ENCODE measurements around the gene HOXB4.

HOXB4 gene

GRCh38 chr17:48569240-48569582 lies 8.9 kb downstream of the HOXB4 start:
- no peak for FAIRE-seq

- FAIRE-seq = no peak
Measured at GRCh38 chr17:48568499-48569239, 9.5 kb downstream of the HOXB4 start.

- FAIRE-seq = no peak
Measured at GRCh38 chr17:48567646-48568354, 10.3 kb downstream of the HOXB4 start.

- no peak for FAIRE-seq
Measured at GRCh38 chr17:48567209-48567608, 10.9 kb downstream of the HOXB4 start.

GRCh38 chr17:48566717-48567116 lies 11.4 kb downstream of the HOXB4 start:
- FAIRE-seq = no peak

- no peak for FAIRE-seq
Measured at GRCh38 chr17:48565925-48566710, 12.0 kb downstream of the HOXB4 start.

GRCh38 chr17:48565022-48565554 lies 13.1 kb downstream of the HOXB4 start:
- FAIRE-seq = no peak

- FAIRE-seq = no peak
Measured at GRCh38 chr17:48564188-48565021, 13.7 kb downstream of the HOXB4 start.

GRCh38 chr17:48563867-48564187 lies 14.3 kb downstream of the HOXB4 start:
- FAIRE-seq = no peak

GRCh38 chr17:48563385-48563838 lies 14.7 kb downstream of the HOXB4 start:
- no peak for FAIRE-seq

GRCh38 chr17:48562934-48563333 lies 15.2 kb downstream of the HOXB4 start:
- FAIRE-seq = no peak

GRCh38 chr17:48561884-48562810 lies 16.0 kb downstream of the HOXB4 start:
- no peak for FAIRE-seq

GRCh38 chr17:48559840-48560817 lies 18.0 kb downstream of the HOXB4 start:
- FAIRE-seq = no peak

GRCh38 chr17:48559122-48559839 lies 18.9 kb downstream of the HOXB4 start:
- FAIRE-seq = no peak

GRCh38 chr17:48558831-48559121 lies 19.4 kb downstream of the HOXB4 start:
- FAIRE-seq = no peak

- no peak for FAIRE-seq
Measured at GRCh38 chr17:48558057-48558830, 19.9 kb downstream of the HOXB4 start.

- no peak for FAIRE-seq
Measured at GRCh38 chr17:48556576-48557401, 21.4 kb downstream of the HOXB4 start.

- no peak for FAIRE-seq
Measured at GRCh38 chr17:48556229-48556575, 21.9 kb downstream of the HOXB4 start.
